Kidney capillary endothelial cell (primary cell): ENCODE results near the gene HNRNPDL.
"Not testable (repeated sequence)": the region's sequence is repeated elsewhere in the genome, so short reads cannot be mapped to it uniquely, and the experiment has no call there.

Experiments used
- DNase-seq: peaks from one replicate; pipeline ENCODE4 v3.0.0-alpha.2; 2018; ENCODE audit warnings: low spot score

Gene HNRNPDL

GRCh38 chr4:82432596-82432995 is 2.3 kb upstream of the HNRNPDL start:
- no peak for DNase-seq

- DNase-seq = no peak
Measured at GRCh38 chr4:82431831-82432230, 1.6 kb upstream of the HNRNPDL start.

GRCh38 chr4:82430964-82431745 is 893 bp upstream of the HNRNPDL start:
- no peak for DNase-seq

GRCh38 chr4:82429728-82430192 is 502 bp downstream of the HNRNPDL start:
- peak; percentile 48 for DNase-seq

- DNase-seq = peak; percentile 90
Measured at GRCh38 chr4:82428969-82429727, 1.1 kb downstream of the HNRNPDL start.

GRCh38 chr4:82428526-82428968 is 1.7 kb downstream of the HNRNPDL start:
- DNase-seq = no peak

- DNase-seq = no peak
Measured at GRCh38 chr4:82425478-82425877, 4.8 kb downstream of the HNRNPDL start.

- no peak for DNase-seq
Measured at GRCh38 chr4:82423245-82424054, 6.8 kb downstream of the HNRNPDL start.

GRCh38 chr4:82422616-82423015 is 7.6 kb downstream of the HNRNPDL start:
- no peak for DNase-seq

- DNase-seq = no peak
Measured at GRCh38 chr4:82421796-82422560, 8.3 kb downstream of the HNRNPDL start.

- DNase-seq = no peak
Measured at GRCh38 chr4:82419451-82419850, 10.8 kb downstream of the HNRNPDL start.

GRCh38 chr4:82415922-82416365 is 14.3 kb downstream of the HNRNPDL start:
- no peak for DNase-seq

- DNase-seq = not testable (repeated sequence)
Measured at GRCh38 chr4:82415061-82415460, 15.2 kb downstream of the HNRNPDL start.

- DNase-seq = no peak
Measured at GRCh38 chr4:82403725-82404124, 26.5 kb downstream of the HNRNPDL start.

GRCh38 chr4:82402196-82402775 is 28.0 kb downstream of the HNRNPDL start:
- no peak for DNase-seq

GRCh38 chr4:82401600-82401999 is 28.7 kb downstream of the HNRNPDL start:
- no peak for DNase-seq

- DNase-seq = no peak
Measured at GRCh38 chr4:82398263-82398662, 32.0 kb downstream of the HNRNPDL start.

GRCh38 chr4:82397527-82397926 is 32.7 kb downstream of the HNRNPDL start:
- DNase-seq = no peak

GRCh38 chr4:82394896-82395295 is 35.4 kb downstream of the HNRNPDL start:
- DNase-seq = no peak

- not testable (repeated sequence) for DNase-seq
Measured at GRCh38 chr4:82390061-82390460, 40.2 kb downstream of the HNRNPDL start.

- no peak for DNase-seq
Measured at GRCh38 chr4:82388405-82388804, 41.9 kb downstream of the HNRNPDL start.
